NCI-H524 treated with DMSO at 0.1 percent for 48 hours (cell line): ENCODE measurements around the gene PARD3B.

ENCODE experiments used
- DNase-seq: peaks from one replicate; lab custom pipeline; 2025; lab: John Stamatoyannopoulos, UW

PARD3B gene

GRCh38 chr2:205352593-205352992 is 807.3 kb downstream of the PARD3B start:
- no peak for DNase-seq

- no peak for DNase-seq
These were observed 812.5 kb downstream of the PARD3B start for GRCh38 chr2:205357732-205358131.

GRCh38 chr2:205358351-205358815 is 813.1 kb downstream of the PARD3B start:
- DNase-seq = no peak

GRCh38 chr2:205361272-205361671 is 816.0 kb downstream of the PARD3B start:
- DNase-seq = no peak

DNA sequence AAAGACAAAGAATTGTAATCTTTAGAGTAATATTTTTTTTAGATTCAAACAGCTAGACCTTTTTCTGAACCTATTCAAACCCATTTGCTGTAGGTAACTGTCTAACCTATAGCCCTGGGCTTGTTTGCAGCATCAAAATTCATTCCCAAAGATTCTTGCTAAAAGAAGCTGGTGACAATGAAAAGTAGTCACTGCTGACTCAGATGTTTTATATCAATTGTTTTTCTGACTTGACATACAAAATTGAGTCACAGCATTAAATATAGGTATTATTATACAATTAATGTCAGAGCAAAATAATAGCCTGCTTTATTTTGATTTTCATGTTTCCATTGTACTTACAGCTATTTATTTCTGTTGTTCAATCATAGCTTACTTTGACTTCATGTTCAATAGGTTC is 816.7 kb downstream of the PARD3B start:
- no peak for DNase-seq

DNA sequence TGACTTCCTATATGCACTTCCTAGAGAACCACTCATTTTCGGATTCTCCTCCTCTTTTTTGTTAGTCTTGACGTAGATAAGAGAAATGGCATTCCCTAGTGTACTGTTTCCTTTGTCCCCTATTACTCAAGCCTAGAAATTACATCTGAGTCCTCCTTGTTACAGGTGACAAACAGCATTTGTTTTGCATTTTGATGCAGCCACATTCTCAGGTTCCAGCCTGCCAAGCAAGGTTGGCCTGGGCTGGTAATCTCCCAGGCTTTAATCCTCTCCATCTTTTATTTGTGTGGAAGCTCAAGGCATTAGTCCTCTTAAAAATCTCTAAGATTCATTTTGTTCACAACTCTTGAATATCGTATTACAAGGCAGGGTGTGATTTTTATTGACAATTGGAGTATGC is 819.0 kb downstream of the PARD3B start:
- DNase-seq = peak; percentile 97

DNA sequence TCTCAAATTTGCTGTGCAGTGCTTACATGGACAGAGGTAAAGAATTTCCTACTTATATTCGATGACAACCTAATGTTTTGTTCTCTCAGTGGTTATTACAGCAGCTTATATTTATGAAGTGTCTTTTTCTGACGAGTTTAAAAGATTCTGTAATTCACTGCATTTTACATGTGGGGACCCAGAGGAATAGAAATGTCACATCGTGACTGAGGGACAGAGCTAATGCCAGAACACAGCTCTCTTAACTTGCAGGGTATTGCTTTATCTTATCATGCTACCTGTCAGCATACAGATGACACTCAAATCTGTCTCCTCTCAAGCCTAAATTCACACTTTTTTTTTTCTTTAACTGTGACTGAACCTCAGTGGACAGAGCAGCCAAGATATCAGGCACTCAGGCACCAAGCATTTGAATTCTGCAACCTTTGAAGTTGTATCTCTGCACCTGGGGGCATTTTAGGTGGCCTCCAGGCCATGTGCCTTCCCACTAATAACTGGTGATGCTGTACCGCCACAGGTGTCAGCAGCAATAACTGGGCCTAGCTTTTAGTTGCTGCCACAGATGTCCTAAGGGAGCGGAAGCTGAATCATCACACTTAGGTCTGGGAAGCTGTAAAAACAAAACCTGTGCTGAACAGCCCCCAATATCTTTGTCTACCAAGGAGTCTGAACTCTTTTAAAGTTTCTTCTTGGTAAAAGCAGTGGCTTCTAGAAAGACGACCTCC is 821.2 kb downstream of the PARD3B start:
- DNase-seq = no peak

DNA sequence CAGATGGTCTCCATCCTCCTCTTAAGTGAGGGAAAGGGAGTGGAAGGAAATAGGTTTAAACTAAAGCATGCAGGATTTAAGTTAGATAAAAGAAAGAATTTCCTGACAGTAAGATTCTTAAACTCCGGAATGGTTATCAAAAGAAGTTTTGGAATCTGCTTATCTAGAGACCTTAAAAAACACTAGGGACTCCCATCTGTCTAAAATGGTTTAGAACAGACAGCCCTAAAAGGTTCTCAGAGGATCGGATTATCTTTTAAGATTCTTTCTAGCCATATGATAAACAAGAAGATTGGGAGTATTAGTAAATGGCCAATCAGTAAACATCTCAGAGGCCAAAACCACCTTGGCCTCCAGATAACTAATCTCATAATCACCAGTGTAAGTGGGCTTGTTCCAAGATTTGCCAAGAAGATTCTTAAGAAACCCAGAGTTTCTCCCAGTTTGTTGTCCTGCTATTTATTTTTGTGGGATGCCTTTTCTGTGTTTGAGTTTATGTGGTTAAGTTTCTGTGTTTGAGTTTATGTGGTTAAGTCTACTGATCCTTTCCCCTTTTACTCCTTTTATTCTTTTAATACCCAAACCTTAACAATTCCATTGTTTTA is 822.2 kb downstream of the PARD3B start:
- peak; percentile 11 for DNase-seq

GRCh38 chr2:205369813-205370212 is 824.5 kb downstream of the PARD3B start:
- DNase-seq = no peak

- DNase-seq = peak; percentile 28
These were observed 825.5 kb downstream of the PARD3B start for GRCh38 chr2:205370726-205371125.

DNA sequence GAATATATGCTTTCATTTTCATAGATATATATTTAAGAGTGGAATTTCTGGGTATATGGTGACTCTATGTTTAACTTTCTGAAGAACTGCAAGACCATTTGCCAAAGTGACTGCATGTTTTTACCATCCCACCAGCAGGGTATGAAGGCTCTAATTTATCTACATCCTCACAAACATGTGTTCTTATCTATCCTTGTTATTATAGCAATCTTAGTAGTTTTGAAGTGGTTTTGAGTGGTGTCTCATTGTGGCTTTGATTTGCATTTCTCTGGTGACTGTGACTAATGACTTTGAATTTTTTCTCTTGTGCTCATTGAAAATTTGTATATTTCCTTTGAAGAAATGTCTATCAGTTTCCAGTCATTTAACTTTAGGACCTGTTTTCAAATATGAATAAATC is 826.9 kb downstream of the PARD3B start:
- peak; percentile 5 for DNase-seq

DNA sequence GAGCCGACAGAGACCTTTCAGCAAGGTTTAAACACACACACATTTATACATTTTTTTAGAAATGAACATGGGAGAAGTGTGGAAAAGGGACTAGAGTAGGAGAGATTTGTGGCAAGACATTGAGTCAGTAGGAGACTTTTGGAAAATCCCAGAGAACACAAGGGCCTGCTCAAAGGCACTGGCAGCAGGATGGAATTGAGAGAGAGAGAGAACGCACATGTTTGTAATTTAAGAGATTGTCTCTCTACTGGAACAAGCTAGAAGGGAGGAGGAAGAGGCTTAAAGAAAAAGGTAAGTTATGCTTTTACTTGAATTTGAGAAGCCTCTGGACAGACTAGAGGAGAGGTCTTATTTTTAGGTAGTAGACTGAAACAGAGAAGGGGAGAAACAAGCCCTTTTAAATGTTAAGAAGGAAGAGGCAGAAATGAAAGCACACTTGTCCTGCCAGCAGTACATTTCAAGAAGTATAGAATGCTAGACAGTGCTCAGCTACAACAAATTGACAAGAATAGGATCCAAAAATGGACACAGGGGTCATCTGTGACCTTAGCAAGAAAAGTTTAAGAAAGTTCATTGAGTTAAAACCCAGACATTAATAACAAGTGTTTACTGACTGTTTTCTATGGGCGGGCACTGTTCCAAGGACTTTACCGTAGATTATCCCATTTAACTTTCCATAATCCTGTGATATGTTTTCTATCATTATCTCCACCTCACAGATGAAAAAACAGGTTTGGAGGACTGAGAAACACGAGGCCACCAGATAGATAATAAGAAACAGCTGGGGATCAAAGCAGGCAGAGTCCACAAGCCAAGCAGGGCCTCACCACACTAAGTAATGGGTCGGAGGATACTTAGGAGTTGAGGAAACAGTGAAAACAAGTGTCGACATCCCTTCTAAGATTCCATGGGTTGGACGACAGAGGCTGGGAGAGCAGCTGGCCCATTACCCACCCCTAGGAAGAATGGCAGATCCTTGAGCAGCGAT is 830.5 kb downstream of the PARD3B start:
- no peak for DNase-seq

DNA sequence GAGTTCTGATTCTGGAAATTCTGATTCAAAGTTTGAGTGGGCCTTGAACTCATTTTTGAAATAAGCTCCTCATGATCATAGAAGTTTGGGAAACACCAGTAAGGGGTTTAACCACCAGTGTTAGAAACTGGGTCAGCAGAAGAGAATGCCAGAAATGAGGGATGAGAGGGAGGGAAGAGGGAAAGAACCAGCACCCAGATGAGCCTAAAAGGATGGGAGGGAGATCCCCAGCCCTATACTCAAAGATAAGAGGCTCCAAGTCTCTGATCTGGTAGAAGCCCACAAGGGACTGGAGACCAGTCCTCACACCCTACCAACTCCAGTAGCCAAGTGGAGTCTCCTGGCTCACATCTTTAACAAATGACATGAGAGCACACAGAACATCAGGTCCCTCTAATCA is 832.0 kb downstream of the PARD3B start:
- no peak for DNase-seq

- no peak for DNase-seq
These were observed 838.3 kb downstream of the PARD3B start for GRCh38 chr2:205383601-205384000.

DNA sequence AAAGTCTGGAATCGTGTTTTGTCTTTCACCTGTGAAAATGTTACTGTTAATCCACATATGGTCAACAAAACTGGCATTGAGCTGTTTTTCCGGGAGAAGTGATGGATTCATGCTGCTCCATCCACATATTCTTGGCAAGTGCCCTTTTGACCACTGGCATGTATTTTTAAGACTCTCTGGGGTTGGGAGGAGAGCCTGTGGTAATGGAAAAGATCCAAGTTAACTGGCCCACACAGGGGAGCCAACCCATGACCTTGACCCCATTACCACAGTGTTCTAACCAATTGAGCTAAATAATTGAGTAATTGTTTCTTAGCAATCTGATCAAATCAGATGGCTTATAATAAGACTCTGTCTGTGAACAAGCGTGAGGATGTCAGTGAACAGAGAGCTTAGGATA is 840.8 kb downstream of the PARD3B start:
- DNase-seq = no peak

DNA sequence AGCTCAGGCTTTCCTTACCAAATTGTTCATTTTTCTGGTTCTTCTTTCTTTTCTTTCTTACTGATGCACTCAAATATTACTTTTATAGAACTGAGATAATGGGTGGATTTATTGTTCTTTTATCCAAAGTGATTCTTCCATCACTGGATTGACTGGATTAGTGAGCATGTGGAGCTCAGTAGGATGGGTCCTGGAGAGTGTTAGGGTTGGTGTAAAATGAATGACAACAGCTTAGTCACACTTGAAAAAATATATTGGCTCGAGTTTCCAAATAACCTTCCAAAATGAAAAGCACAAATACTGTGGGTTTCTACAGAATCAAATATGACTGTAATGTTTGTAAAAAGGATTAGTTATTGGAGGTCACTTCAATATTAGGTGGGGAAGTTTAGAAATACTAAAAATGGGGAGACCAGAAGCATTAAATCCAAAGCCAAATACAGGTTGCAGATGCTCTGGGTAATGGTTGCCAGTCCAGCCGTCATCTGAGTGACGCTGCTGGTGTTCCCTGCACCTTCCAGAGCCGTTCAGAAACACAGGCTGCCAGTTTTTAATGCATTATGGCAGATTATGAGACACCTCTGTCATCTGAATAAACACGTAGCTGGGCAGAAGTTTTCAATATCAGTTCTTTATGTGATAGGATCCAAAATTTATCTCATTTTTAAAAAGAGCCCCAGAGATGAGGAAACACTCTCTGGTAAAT is 842.2 kb downstream of the PARD3B start:
- no peak for DNase-seq

DNA sequence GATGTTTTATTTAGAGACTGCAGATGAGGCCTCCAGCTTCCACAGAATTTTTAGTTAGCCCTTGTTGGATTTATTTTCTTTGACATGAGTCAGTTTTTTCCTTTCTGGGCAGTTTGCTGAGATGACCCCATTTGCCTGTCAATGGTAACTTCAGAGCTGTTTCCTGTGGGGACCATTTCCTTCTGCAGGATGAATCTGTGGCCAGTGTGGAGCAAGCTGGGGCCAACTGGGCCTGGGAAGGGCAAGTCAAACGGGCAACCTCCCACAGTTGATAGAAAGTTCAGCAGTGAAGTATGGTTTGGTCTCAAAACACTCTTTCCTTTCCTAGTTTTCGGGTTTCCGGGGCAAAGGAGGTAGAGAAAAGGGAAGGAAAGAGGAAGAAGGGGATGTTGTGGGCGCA is 845.6 kb downstream of the PARD3B start:
- no peak for DNase-seq

DNA sequence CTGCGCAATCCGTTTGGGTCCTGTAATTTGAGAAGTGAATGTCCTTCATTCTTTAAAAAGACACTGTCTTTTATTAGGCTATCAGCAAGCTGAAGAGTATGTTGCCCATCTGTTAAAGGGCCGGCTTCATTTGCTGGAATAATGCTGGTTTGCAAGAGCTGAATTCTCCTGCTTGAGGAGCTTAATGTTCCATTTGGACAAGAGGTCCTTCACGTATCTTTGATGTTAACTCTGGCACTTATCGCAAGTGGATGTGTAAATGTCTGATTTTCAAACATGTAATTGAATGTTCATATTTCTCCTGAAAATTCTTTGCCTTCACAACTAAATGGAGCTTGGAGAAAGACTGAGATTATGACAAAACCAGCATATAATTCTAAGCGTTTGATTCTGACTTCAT is 856.2 kb downstream of the PARD3B start:
- peak; percentile 79 for DNase-seq

GRCh38 chr2:205402011-205402410 is 856.7 kb downstream of the PARD3B start:
- no peak for DNase-seq

DNA sequence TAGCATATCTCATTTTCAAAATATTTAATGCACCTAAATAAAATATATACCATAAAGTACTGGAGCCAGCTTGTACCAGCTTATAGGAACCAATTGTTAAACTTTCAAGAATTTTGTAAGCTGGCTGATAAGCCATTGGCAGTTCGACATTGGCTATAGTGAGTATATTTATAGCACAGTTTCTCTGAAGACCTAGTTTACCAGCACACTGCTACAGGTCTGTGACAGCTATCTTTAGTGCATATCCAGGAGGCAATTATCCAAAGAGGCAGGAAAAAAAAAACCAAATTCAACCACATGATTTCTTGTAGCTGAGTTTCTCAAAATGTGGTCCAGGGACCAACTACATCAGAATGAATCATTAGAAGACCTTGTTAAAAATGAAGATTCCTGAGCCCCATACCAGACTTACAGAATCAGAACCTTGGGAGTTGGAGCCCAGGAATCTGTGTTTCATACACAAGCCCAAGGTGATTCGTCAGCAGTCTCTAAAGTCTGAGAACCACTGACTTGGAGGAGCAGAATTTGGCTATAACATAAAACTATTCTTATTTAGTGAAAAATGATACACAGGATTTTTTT is 858.1 kb downstream of the PARD3B start:
- no peak for DNase-seq

GRCh38 chr2:205405194-205405593 is 859.9 kb downstream of the PARD3B start:
- DNase-seq = no peak

GRCh38 chr2:205405752-205406151 is 860.5 kb downstream of the PARD3B start:
- no peak for DNase-seq
